ENCODE measurements around the gene MLYCD.

MLYCD gene

DNA sequence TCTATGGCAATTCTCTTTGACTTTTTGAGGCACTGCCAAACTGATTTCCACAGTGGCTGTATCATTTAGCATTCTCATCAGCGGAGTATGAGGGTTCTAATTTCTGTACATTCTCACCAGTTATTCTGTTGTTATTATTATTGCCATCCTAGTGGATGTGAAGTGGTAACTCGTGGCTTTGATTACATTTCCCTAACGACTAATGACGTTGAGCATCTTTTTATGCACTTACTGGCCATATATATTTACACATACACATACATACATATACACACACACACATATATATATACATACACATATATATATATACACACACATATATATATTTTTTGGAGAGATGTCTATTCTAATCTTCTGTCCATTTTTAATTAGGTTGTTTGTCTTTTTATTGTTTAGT, 3.7 kb upstream of the MLYCD start:
- Histone ChIP-seq H3K4me1 (ENCODE audit: low read length) (peaks cover 6% of the 10 kb centered on the region; the same call in 1 of the 2 replicates), H3K4me2 (ENCODE audit: low read length) (no peak overlapping the region), H3K9ac (ENCODE audit: low read length) (no peak overlapping the region), H4K20me1 (ENCODE audit: insufficient read depth, low read length) (no peaks in the 10 kb centered on the region), H3K36me3 (replicated peaks; ENCODE audit: low read depth, low read length) (no peaks in the 10 kb centered on the region), H2AFZ (ENCODE audit: low read depth, low read length) (no peak overlapping the region), H3K4me3 (ENCODE audit: low read length) (no peak overlapping the region), H3K79me2 (ENCODE audit: low read length) (no peaks in the 10 kb centered on the region), H3K27ac (ENCODE audit: low read length) (no peak overlapping the region), H3K9me3 (ENCODE audit: insufficient read depth, low read length) (no peaks in the 10 kb centered on the region), H3K27me3 (ENCODE audit: low read depth, low read length) (no peaks in the 10 kb centered on the region)
- TF ChIP-seq EZH2phosphoT487 (IDR thresholded peaks at IDR 0.05; ENCODE audit: low read depth) (no peak), CTCF (IDR thresholded peaks at IDR 0.05; ENCODE audit: low read depth, low read length) (no peak)

DNA sequence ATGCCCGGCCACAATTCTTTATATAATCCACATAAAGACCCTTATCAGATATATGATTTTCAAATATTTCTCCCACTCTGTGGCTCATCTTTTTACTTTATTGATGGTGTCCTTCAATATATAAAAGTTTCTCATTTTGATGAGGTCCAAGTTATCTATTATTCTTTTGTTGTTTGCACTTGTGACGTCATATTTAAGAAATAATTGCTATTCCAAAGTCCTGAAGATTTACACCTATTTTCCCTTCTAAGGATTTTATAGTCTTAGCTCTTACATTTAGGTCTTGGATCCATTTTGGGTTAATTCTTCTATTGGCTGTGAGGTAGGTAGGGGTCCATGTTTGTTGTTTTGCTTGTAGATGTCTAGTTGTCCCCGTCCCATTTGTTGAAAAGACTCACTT, 3.0 kb upstream of the MLYCD start:
- no peak overlapping the region for H3K27ac ChIP-seq (ENCODE audit: low read length)
- no peaks in the 10 kb centered on the region for H4K20me1 ChIP-seq (ENCODE audit: insufficient read depth, low read length)
- no peaks in the 10 kb centered on the region for H3K27me3 ChIP-seq (ENCODE audit: low read depth, low read length)
- H2AFZ ChIP-seq (ENCODE audit: low read depth, low read length), result no peak overlapping the region
- no peak overlapping the region for H3K4me2 ChIP-seq (ENCODE audit: low read length)
- H3K9ac ChIP-seq (ENCODE audit: low read length), result no peak overlapping the region
- no peaks in the 10 kb centered on the region for H3K9me3 ChIP-seq (ENCODE audit: insufficient read depth, low read length)
- peaks cover 6% of the 10 kb centered on the region; the same call in 1 of the 2 replicates for H3K4me1 ChIP-seq (ENCODE audit: low read length)
- no peak overlapping the region for H3K4me3 ChIP-seq (ENCODE audit: low read length)
- TF ChIP-seq EZH2phosphoT487 (IDR thresholded peaks at IDR 0.05; ENCODE audit: low read depth) (no peak), CTCF (IDR thresholded peaks at IDR 0.05; ENCODE audit: low read depth, low read length) (no peak)
- no peaks in the 10 kb centered on the region for H3K79me2 ChIP-seq (ENCODE audit: low read length)
- H3K36me3 ChIP-seq (replicated peaks; ENCODE audit: low read depth, low read length), result no peaks in the 10 kb centered on the region

DNA sequence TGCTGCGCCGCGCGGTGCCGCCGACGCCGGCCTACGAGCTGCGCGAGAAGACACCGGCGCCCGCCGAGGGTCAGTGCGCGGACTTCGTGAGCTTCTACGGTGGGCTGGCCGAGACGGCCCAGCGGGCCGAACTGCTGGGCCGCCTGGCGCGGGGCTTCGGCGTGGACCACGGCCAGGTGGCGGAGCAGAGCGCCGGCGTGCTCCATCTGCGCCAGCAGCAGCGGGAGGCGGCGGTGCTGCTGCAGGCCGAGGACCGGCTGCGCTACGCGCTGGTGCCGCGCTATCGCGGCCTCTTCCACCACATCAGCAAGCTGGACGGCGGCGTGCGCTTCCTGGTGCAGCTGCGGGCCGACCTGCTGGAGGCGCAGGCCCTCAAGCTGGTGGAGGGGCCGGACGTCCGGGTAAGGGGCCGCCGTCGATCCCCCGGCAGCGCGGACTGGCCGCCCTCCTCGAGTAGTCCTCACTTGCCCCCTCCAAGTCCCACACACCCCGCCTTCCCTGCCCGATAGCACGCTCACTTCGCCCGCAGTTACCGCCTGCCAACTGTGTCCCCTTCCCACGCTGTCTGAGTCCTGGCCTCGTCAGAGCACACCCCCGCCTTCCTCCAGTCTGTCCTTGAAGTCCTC, 470 bp downstream of the MLYCD start:
- Histone ChIP-seq H3K4me3 (ENCODE audit: low read length) (peak overlapping the region; percentile 82), H3K4me2 (ENCODE audit: low read length) (peak overlapping the region; percentile 57), H2AFZ (ENCODE audit: low read depth, low read length) (no peak overlapping the region), H3K79me2 (ENCODE audit: low read length) (no peaks in the 10 kb centered on the region), H3K27me3 (ENCODE audit: low read depth, low read length) (no peaks in the 10 kb centered on the region), H3K9me3 (ENCODE audit: insufficient read depth, low read length) (no peaks in the 10 kb centered on the region), H3K9ac (ENCODE audit: low read length) (peak overlapping the region; percentile 32; the same call in 1 of the 2 replicates), H3K27ac (ENCODE audit: low read length) (no peak overlapping the region), H3K36me3 (replicated peaks; ENCODE audit: low read depth, low read length) (no peaks in the 10 kb centered on the region), H3K4me1 (ENCODE audit: low read length) (peaks cover 6% of the 10 kb centered on the region; the same call in 1 of the 2 replicates), H4K20me1 (ENCODE audit: insufficient read depth, low read length) (no peaks in the 10 kb centered on the region)
- no peak for TF ChIP-seq EZH2phosphoT487 (IDR thresholded peaks at IDR 0.05; ENCODE audit: low read depth)
- no peak for TF ChIP-seq CTCF (IDR thresholded peaks at IDR 0.05; ENCODE audit: low read depth, low read length)

DNA sequence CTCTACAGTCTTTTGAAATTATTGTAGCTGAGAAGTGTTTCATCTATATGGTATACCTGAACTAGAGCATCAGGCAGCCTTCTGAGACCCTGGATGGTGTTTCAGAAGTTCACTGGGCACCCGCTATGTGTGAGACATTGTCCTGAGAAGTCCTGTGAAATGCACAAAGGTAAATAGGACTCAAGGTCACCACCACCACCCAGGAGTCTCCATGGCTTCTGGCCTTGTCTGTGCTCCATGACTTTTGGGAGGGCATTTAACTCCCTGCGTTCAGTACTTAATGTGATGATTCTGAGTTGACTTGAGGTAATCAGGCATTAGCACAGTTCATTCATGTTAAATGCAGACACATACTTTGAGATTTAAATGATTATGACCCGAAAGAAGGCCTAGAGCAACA, 1.1 kb downstream of the MLYCD start:
- Histone ChIP-seq H4K20me1 (ENCODE audit: insufficient read depth, low read length) (no peaks in the 10 kb centered on the region), H3K27ac (ENCODE audit: low read length) (no peak overlapping the region), H3K4me1 (ENCODE audit: low read length) (peaks cover 6% of the 10 kb centered on the region; the same call in 1 of the 2 replicates), H3K9me3 (ENCODE audit: insufficient read depth, low read length) (no peaks in the 10 kb centered on the region), H3K4me3 (ENCODE audit: low read length) (peak overlapping the region; percentile 82), H3K9ac (ENCODE audit: low read length) (no peak overlapping the region), H3K4me2 (ENCODE audit: low read length) (peak overlapping the region; percentile 57), H2AFZ (ENCODE audit: low read depth, low read length) (no peak overlapping the region), H3K36me3 (replicated peaks; ENCODE audit: low read depth, low read length) (no peaks in the 10 kb centered on the region), H3K27me3 (ENCODE audit: low read depth, low read length) (no peaks in the 10 kb centered on the region), H3K79me2 (ENCODE audit: low read length) (no peaks in the 10 kb centered on the region)
- TF ChIP-seq EZH2phosphoT487 (IDR thresholded peaks at IDR 0.05; ENCODE audit: low read depth) (no peak), CTCF (IDR thresholded peaks at IDR 0.05; ENCODE audit: low read depth, low read length) (no peak)
